Brain microvascular endothelial cell (primary cell): ENCODE measurements around the gene OR10H5.
"Not testable (repeated sequence)": the region's sequence is repeated elsewhere in the genome, so short reads cannot be mapped to it uniquely, and the experiment has no call there.

Experiments
- DNase-seq: peaks from one replicate; pipeline ENCODE4 v3.0.0-alpha.2; 2020
- H3K27ac ChIP-seq: fragments of 250-450 bp; sonication (Bioruptor Pico); 2 replicates; pipeline ENCODE4 v1.5.1; 2020; ENCODE audit warnings: mild to moderate bottlenecking, moderate library complexity
- H3K27me3 ChIP-seq: fragments of 250-450 bp; sonication (Bioruptor Pico); replicated peaks from 2 replicates; pipeline ENCODE4 v1.5.1; 2020; ENCODE audit warnings: mild to moderate bottlenecking
- H3K36me3 ChIP-seq: fragments of 250-450 bp; sonication (Bioruptor Pico); replicated peaks from 2 replicates; pipeline ENCODE4 v1.5.1; 2020; ENCODE audit warnings: mild to moderate bottlenecking
- H3K4me3 ChIP-seq: 2 replicates; pipeline ENCODE4 v1.5.1; 2011; ENCODE audit warnings: low read depth, mild to moderate bottlenecking, control low read depth, low read length, moderate library complexity
- CTCF ChIP-seq: IDR thresholded peaks from 2 replicates; pipeline ENCODE4 v1.5.1; 2011; ENCODE audit warnings: low read depth, mild to moderate bottlenecking, moderate library complexity, low read length, control low read depth, inconsistent platforms; ENCODE audit errors: missing control alignments
- in situ Hi-C: cut with HindIII; loops from 2 replicates; pipeline ENCODE4 v1.10.0; 2017; ENCODE audit warnings: low sequenced_read_pairs, low pct_ligation_motif_present

OR10H5 gene

GRCh38 chr19:15780610-15781418, 6.6 kb upstream of the OR10H5 start:
- Histone ChIP-seq H3K4me3 (no peak overlapping the region), H3K36me3 (no peaks in the 10 kb centered on the region), H3K27me3 (no peaks in the 10 kb centered on the region), H3K27ac (no peak overlapping the region)
- in situ Hi-C loops = no loop called here
- DNase-seq = no peak
- no peak for TF ChIP-seq CTCF

- Histone ChIP-seq H3K36me3 (no peaks in the 10 kb centered on the region), H3K4me3 (no peak overlapping the region), H3K27me3 (no peaks in the 10 kb centered on the region), H3K27ac (no peak overlapping the region)
- no peak for DNase-seq
- TF ChIP-seq CTCF = no peak
- in situ Hi-C loops = no loop called here
These were observed 5.8 kb upstream of the OR10H5 start for GRCh38 chr19:15781661-15782060.

- TF ChIP-seq CTCF = no peak
- no peaks in the 10 kb centered on the region for H3K36me3 ChIP-seq
- H3K27me3 ChIP-seq = no peaks in the 10 kb centered on the region
- in situ Hi-C loops = no loop called here
- no peak for DNase-seq
- no peak overlapping the region for H3K4me3 ChIP-seq
- no peak overlapping the region for H3K27ac ChIP-seq
These were observed 5.2 kb upstream of the OR10H5 start for GRCh38 chr19:15782211-15782610.

GRCh38 chr19:15782896-15783295, 4.6 kb upstream of the OR10H5 start:
- in situ Hi-C loops, H3K4me3 ChIP-seq, H3K27ac ChIP-seq, DNase-seq, H3K36me3 ChIP-seq, H3K27me3 ChIP-seq: not testable (repeated sequence)

- no peak for TF ChIP-seq CTCF
- H3K27me3 ChIP-seq = no peaks in the 10 kb centered on the region
- DNase-seq = no peak
- H3K36me3 ChIP-seq = no peaks in the 10 kb centered on the region
- in situ Hi-C loops = no loop called here
- no peak overlapping the region for H3K27ac ChIP-seq
- no peak overlapping the region for H3K4me3 ChIP-seq
These were observed 1.3 kb downstream of the OR10H5 start for GRCh38 chr19:15788594-15789270.

GRCh38 chr19:15790096-15790495, 2.6 kb downstream of the OR10H5 start:
- Histone ChIP-seq H3K27me3 (no peaks in the 10 kb centered on the region), H3K36me3 (no peaks in the 10 kb centered on the region), H3K27ac (no peak overlapping the region), H3K4me3 (no peak overlapping the region)
- in situ Hi-C loops = no loop called here
- DNase-seq = no peak
- no peak for TF ChIP-seq CTCF

GRCh38 chr19:15794279-15794678, 6.8 kb downstream of the OR10H5 start:
- in situ Hi-C loops, DNase-seq, H3K36me3 ChIP-seq, H3K4me3 ChIP-seq, H3K27me3 ChIP-seq, H3K27ac ChIP-seq: not testable (repeated sequence)
